Uterus (tissue), 2 donors: ENCODE measurements around the gene FGFR2.

Experiments
- POLR2A ChIP-seq, 2 donors: fragments of 450-650 bp; IDR thresholded peaks; one replicate each; pipeline ENCODE4 v1.6.1; 2016; ENCODE audit warnings: antibody characterized with exemption in 2 of 2, mild to moderate bottlenecking in 1 of 2, moderate library complexity in 1 of 2
- TF ChIP-seq, protein P1 (sequence below), 4 experiments: fragments of 200-600 bp in 2 of 4; fragments of 450-650 bp in 2 of 4; sonication (generic) in 2 of 4; IDR thresholded peaks; one replicate each; pipeline ENCODE4 v1.5.1; 2016 to 2019; ENCODE audit warnings: antibody characterized with exemption in 4 of 4, mild to moderate bottlenecking in 2 of 4, moderate library complexity in 1 of 4

DNA sequence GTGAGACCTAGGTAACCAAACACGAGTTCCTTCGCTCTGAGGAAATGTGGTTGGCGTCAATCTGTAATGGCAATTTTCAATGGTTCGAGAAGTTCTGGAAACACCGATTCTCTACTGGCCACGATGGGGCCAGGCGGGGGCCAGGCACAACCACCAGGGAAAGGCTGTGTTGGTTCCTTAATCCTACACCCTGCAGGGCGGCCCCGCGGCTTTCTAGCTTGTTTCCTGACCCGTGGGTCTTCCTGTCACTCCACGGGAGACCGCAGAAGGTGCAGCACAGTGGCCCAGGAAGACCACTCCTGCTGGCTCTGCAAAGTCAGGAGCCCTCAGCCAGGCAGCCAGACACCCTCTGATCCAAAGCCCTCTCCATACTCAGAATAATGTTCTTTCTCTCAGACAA, 113.4 kb downstream of the FGFR2 start:
- TF ChIP-seq, protein P1, sequence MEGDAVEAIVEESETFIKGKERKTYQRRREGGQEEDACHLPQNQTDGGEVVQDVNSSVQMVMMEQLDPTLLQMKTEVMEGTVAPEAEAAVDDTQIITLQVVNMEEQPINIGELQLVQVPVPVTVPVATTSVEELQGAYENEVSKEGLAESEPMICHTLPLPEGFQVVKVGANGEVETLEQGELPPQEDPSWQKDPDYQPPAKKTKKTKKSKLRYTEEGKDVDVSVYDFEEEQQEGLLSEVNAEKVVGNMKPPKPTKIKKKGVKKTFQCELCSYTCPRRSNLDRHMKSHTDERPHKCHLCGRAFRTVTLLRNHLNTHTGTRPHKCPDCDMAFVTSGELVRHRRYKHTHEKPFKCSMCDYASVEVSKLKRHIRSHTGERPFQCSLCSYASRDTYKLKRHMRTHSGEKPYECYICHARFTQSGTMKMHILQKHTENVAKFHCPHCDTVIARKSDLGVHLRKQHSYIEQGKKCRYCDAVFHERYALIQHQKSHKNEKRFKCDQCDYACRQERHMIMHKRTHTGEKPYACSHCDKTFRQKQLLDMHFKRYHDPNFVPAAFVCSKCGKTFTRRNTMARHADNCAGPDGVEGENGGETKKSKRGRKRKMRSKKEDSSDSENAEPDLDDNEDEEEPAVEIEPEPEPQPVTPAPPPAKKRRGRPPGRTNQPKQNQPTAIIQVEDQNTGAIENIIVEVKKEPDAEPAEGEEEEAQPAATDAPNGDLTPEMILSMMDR (IDR thresholded peaks at IDR 0.05), result no peak
- no peak for TF ChIP-seq POLR2A (IDR thresholded peaks at IDR 0.05)
